Measurements from ENCODE around the gene UQCC5.

UQCC5 gene

DNA sequence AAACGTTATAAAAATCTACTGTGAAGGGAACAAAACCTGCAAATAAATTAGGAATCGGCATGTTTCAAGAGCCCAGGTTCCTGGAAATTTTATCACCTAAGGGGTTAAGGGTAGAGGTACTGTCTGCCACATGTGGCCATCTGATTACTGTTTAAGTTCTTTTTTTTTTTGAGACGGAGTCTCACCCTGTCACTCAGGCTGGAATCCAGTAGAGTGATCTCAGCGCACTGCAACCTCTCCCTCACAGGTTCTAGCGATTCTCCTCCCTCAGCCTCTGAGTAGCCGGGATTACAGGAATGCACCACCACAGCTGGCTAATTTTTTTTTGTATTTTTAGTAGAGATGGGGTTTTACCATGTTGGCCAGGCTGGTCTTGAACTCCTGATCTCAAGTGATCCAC, 35.8 kb downstream of the UQCC5 start:
- peaks cover 68% of the 10 kb centered on the region for H3K36me3 ChIP-seq
- no peak overlapping the region for H3K4me3 ChIP-seq (ENCODE audit: low read depth in 1 of 2, low read length in 1 of 2)
- H3K27ac ChIP-seq = no peak overlapping the region

DNA sequence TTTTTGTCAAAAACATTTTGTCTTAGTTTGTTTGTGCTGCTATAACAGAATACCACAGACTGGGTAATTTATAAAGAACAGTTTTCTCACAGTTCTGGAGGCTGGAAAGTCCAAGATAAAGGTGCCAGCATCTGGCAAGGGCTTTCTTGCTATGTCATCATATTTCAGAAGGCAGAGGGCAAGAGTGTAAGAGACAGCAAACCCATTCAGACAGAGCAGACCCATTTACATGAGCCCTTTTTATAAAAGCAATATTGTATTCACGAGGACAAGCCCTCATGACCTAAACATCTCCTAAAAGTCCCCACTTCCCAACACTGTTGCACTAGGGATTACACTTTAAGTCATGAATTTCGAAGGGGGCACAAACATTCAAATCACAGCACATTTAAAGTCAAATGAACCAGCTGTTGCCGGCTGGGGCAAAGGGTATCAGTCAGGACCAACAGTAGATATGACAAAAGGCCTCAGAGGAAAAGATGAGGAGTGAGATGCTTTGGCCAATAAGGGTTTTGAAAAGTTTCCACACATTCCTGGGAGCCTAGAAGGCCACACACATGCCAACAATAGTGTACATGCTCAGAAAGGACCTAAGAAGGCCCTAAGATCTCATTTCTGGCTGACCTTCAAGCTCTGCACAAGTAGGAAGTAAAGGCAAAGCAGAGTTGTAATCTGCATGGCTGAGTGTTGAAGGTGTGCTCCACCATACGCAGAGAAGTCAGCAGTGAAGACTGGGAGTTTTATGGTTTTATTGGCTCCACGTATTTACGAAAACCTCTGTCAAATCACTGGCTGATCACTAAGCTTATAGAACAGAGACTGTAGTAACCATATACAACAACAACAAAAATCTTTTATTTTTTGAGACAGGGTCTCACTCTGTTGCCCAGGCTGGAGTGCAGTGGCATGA, 37.9 kb downstream of the UQCC5 start:
- TF ChIP-seq, protein P1, sequence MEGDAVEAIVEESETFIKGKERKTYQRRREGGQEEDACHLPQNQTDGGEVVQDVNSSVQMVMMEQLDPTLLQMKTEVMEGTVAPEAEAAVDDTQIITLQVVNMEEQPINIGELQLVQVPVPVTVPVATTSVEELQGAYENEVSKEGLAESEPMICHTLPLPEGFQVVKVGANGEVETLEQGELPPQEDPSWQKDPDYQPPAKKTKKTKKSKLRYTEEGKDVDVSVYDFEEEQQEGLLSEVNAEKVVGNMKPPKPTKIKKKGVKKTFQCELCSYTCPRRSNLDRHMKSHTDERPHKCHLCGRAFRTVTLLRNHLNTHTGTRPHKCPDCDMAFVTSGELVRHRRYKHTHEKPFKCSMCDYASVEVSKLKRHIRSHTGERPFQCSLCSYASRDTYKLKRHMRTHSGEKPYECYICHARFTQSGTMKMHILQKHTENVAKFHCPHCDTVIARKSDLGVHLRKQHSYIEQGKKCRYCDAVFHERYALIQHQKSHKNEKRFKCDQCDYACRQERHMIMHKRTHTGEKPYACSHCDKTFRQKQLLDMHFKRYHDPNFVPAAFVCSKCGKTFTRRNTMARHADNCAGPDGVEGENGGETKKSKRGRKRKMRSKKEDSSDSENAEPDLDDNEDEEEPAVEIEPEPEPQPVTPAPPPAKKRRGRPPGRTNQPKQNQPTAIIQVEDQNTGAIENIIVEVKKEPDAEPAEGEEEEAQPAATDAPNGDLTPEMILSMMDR (IDR thresholded peaks at IDR 0.05) = no peak
- Histone ChIP-seq H3K4me1 (ENCODE audit: control insufficient read depth in 1 of 2, insufficient read depth in 1 of 2, low read depth in 1 of 2, low read length in 1 of 2) (no peaks in the 10 kb centered on the region), H3K4me3 (ENCODE audit: low read depth in 1 of 2, low read length in 1 of 2) (no peak overlapping the region), H3K27me3 (no peaks in the 10 kb centered on the region), H3K27ac (no peak overlapping the region), H3K9me3 (no peaks in the 10 kb centered on the region), H3K36me3 (peaks cover 81% of the 10 kb centered on the region)

More for the DNA sequence above, 35.8 kb downstream of the UQCC5 start:
- TF ChIP-seq, protein P1 (IDR thresholded peaks at IDR 0.05) = no peak
- H3K9me3 ChIP-seq = no peaks in the 10 kb centered on the region
- no peaks in the 10 kb centered on the region for H3K4me1 ChIP-seq (ENCODE audit: control insufficient read depth in 1 of 2, insufficient read depth in 1 of 2, low read depth in 1 of 2, low read length in 1 of 2)
- no peaks in the 10 kb centered on the region for H3K27me3 ChIP-seq
